ENCODE measurements around the gene MRPL4. TPM values are rescaled to one million over a fixed set of nuclear protein-coding genes. Genes with fewer than 3 reads are reported as not detected.

Gene MRPL4
- total RNA-seq, 1 experiment from 2014 or later: 112 TPM

DNA sequence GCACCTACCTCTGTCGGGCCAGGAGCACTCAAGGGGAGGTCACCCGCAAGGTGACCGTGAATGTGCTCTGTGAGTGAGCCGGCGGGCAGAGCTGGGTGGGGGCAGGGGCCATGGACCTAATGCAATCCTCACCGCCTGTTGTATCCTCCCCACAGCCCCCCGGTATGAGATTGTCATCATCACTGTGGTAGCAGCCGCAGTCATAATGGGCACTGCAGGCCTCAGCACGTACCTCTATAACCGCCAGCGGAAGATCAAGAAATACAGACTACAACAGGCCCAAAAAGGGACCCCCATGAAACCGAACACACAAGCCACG is 32.9 kb downstream of the MRPL4 start:
- POLR2A ChIA-PET: no interaction called here
- TF ChIP-seq ZNF317 (CRISPR knock-in tag; IDR thresholded peaks at IDR 0.05; ENCODE audit: borderline replicate concordance, low read depth) (no peak), FOXJ3 (CRISPR knock-in tag; IDR thresholded peaks at IDR 0.05; ENCODE audit: borderline replicate concordance) (no peak), OVOL2 (CRISPR knock-in tag; IDR thresholded peaks at IDR 0.05; ENCODE audit: borderline replicate concordance) (no peak), ESRRA (CRISPR knock-in tag; IDR thresholded peaks at IDR 0.05; ENCODE audit: borderline replicate concordance) (no peak), ZNF263 (CRISPR knock-in tag; IDR thresholded peaks at IDR 0.05; ENCODE audit: low read depth) (no peak), TP53 (CRISPR knock-in tag; IDR thresholded peaks at IDR 0.05) (no peak), ZNF138 (CRISPR knock-in tag; conservative IDR thresholded peaks at IDR 0.05) (no peak), TEAD4 (CRISPR knock-in tag; IDR thresholded peaks at IDR 0.05) (no peak)
- TF ChIP-seq, protein P1, sequence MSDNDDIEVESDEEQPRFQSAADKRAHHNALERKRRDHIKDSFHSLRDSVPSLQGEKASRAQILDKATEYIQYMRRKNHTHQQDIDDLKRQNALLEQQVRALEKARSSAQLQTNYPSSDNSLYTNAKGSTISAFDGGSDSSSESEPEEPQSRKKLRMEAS (CRISPR knock-in tag; IDR thresholded peaks at IDR 0.05): no peak
- TF ChIP-seq, protein P2, sequence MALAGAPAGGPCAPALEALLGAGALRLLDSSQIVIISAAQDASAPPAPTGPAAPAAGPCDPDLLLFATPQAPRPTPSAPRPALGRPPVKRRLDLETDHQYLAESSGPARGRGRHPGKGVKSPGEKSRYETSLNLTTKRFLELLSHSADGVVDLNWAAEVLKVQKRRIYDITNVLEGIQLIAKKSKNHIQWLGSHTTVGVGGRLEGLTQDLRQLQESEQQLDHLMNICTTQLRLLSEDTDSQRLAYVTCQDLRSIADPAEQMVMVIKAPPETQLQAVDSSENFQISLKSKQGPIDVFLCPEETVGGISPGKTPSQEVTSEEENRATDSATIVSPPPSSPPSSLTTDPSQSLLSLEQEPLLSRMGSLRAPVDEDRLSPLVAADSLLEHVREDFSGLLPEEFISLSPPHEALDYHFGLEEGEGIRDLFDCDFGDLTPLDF (CRISPR knock-in tag; IDR thresholded peaks at IDR 0.05): no peak
- TF ChIP-seq, protein P3, sequence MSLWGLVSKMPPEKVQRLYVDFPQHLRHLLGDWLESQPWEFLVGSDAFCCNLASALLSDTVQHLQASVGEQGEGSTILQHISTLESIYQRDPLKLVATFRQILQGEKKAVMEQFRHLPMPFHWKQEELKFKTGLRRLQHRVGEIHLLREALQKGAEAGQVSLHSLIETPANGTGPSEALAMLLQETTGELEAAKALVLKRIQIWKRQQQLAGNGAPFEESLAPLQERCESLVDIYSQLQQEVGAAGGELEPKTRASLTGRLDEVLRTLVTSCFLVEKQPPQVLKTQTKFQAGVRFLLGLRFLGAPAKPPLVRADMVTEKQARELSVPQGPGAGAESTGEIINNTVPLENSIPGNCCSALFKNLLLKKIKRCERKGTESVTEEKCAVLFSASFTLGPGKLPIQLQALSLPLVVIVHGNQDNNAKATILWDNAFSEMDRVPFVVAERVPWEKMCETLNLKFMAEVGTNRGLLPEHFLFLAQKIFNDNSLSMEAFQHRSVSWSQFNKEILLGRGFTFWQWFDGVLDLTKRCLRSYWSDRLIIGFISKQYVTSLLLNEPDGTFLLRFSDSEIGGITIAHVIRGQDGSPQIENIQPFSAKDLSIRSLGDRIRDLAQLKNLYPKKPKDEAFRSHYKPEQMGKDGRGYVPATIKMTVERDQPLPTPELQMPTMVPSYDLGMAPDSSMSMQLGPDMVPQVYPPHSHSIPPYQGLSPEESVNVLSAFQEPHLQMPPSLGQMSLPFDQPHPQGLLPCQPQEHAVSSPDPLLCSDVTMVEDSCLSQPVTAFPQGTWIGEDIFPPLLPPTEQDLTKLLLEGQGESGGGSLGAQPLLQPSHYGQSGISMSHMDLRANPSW (CRISPR knock-in tag; conservative IDR thresholded peaks at IDR 0.05; ENCODE audit: low read depth): no peak
- TF ChIP-seq, protein P4, sequence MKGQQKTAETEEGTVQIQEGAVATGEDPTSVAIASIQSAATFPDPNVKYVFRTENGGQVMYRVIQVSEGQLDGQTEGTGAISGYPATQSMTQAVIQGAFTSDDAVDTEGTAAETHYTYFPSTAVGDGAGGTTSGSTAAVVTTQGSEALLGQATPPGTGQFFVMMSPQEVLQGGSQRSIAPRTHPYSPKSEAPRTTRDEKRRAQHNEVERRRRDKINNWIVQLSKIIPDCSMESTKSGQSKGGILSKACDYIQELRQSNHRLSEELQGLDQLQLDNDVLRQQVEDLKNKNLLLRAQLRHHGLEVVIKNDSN (CRISPR knock-in tag; IDR thresholded peaks at IDR 0.05): no peak
- DNase-seq (ENCODE audit: low spot score): no peak
- Mint-ChIP-seq H3K36me3 (no peaks in the 10 kb centered on the region; the same call in 1 of the 2 replicates), H3K4me3 (no peak overlapping the region), H3K4me1 (peaks cover 17% of the 10 kb centered on the region), H3K9me3 (no peaks in the 10 kb centered on the region), H3K27me3 (ENCODE audit: low read depth) (peaks cover 42% of the 10 kb centered on the region), H3K27ac (no peak overlapping the region)
- CTCF ChIA-PET: interaction anchor here (1.0 to 1.1 kb wide), 2 partner anchors 14 to 26 kb away, joined by 3 to 4 read pairs; partner anchors contain the start of gene ICAM1
- no peak for ATAC-seq

DNA sequence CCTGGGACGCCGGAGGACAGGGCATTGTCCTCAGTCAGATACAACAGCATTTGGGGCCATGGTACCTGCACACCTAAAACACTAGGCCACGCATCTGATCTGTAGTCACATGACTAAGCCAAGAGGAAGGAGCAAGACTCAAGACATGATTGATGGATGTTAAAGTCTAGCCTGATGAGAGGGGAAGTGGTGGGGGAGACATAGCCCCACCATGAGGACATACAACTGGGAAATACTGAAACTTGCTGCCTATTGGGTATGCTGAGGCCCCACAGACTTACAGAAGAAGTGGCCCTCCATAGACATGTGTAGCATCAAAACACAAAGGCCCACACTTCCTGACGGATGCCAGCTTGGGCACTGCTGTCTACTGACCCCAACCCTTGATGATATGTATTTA is 33.4 kb downstream of the MRPL4 start:
- no peak overlapping the region for H3K4me3 Mint-ChIP-seq
- CTCF ChIA-PET: interaction anchor here (1.0 to 9.0 kb wide), 5 partner anchors 14 to 131 kb away, joined by 3 to 180 read pairs (median 4); partner anchors contain the start of gene ICAM1
- no peak overlapping the region for H3K27ac Mint-ChIP-seq
- no peaks in the 10 kb centered on the region for H3K9me3 Mint-ChIP-seq
- H3K27me3 Mint-ChIP-seq (ENCODE audit: low read depth): peaks cover 46% of the 10 kb centered on the region
- TF ChIP-seq RELA (CRISPR knock-in tag; IDR thresholded peaks at IDR 0.05; ENCODE audit: borderline replicate concordance) (no peak), ZNF671 (CRISPR knock-in tag; IDR thresholded peaks at IDR 0.05) (no peak), ZNF423 (CRISPR knock-in tag; IDR thresholded peaks at IDR 0.05) (no peak), FOXJ3 (CRISPR knock-in tag; IDR thresholded peaks at IDR 0.05; ENCODE audit: borderline replicate concordance) (no peak), ESRRA (CRISPR knock-in tag; IDR thresholded peaks at IDR 0.05; ENCODE audit: borderline replicate concordance) (no peak), ZNF263 (CRISPR knock-in tag; IDR thresholded peaks at IDR 0.05; ENCODE audit: low read depth) (no peak), OVOL2 (CRISPR knock-in tag; IDR thresholded peaks at IDR 0.05; ENCODE audit: borderline replicate concordance) (no peak), SP1 (CRISPR knock-in tag; conservative IDR thresholded peaks at IDR 0.05) (no peak)
- TF ChIP-seq, protein P5, sequence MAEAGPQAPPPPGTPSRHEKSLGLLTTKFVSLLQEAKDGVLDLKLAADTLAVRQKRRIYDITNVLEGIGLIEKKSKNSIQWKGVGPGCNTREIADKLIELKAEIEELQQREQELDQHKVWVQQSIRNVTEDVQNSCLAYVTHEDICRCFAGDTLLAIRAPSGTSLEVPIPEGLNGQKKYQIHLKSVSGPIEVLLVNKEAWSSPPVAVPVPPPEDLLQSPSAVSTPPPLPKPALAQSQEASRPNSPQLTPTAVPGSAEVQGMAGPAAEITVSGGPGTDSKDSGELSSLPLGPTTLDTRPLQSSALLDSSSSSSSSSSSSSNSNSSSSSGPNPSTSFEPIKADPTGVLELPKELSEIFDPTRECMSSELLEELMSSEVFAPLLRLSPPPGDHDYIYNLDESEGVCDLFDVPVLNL (CRISPR knock-in tag; IDR thresholded peaks at IDR 0.05; ENCODE audit: borderline replicate concordance, low read depth): no peak
- TF ChIP-seq, protein P6, sequence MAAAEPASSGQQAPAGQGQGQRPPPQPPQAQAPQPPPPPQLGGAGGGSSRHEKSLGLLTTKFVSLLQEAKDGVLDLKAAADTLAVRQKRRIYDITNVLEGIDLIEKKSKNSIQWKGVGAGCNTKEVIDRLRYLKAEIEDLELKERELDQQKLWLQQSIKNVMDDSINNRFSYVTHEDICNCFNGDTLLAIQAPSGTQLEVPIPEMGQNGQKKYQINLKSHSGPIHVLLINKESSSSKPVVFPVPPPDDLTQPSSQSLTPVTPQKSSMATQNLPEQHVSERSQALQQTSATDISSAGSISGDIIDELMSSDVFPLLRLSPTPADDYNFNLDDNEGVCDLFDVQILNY (CRISPR knock-in tag; IDR thresholded peaks at IDR 0.05): no peak
- TF ChIP-seq, protein P7, sequence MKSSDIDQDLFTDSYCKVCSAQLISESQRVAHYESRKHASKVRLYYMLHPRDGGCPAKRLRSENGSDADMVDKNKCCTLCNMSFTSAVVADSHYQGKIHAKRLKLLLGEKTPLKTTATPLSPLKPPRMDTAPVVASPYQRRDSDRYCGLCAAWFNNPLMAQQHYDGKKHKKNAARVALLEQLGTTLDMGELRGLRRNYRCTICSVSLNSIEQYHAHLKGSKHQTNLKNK (CRISPR knock-in tag; IDR thresholded peaks at IDR 0.05): no peak
- TF ChIP-seq, protein P8, sequence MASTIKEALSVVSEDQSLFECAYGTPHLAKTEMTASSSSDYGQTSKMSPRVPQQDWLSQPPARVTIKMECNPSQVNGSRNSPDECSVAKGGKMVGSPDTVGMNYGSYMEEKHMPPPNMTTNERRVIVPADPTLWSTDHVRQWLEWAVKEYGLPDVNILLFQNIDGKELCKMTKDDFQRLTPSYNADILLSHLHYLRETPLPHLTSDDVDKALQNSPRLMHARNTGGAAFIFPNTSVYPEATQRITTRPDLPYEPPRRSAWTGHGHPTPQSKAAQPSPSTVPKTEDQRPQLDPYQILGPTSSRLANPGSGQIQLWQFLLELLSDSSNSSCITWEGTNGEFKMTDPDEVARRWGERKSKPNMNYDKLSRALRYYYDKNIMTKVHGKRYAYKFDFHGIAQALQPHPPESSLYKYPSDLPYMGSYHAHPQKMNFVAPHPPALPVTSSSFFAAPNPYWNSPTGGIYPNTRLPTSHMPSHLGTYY (CRISPR knock-in tag; IDR thresholded peaks at IDR 0.05): no peak
- TF ChIP-seq, protein P9, sequence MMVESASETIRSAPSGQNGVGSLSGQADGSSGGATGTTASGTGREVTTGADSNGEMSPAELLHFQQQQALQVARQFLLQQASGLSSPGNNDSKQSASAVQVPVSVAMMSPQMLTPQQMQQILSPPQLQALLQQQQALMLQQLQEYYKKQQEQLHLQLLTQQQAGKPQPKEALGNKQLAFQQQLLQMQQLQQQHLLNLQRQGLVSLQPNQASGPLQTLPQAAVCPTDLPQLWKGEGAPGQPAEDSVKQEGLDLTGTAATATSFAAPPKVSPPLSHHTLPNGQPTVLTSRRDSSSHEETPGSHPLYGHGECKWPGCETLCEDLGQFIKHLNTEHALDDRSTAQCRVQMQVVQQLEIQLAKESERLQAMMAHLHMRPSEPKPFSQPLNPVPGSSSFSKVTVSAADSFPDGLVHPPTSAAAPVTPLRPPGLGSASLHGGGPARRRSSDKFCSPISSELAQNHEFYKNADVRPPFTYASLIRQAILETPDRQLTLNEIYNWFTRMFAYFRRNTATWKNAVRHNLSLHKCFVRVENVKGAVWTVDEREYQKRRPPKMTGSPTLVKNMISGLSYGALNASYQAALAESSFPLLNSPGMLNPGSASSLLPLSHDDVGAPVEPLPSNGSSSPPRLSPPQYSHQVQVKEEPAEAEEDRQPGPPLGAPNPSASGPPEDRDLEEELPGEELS (CRISPR knock-in tag; IDR thresholded peaks at IDR 0.05): no peak
- H3K4me1 Mint-ChIP-seq: peaks cover 19% of the 10 kb centered on the region
- ATAC-seq (no peak), DNase-seq (ENCODE audit: low spot score) (no peak)
- H3K36me3 Mint-ChIP-seq: no peaks in the 10 kb centered on the region; the same call in 1 of the 2 replicates
- POLR2A ChIA-PET: no interaction called here

Data from WTC11 (cell line).